LNCaP clone FGC (cell line): Measurements from ENCODE around the gene KAT6B.
A peak's percentile ranks its signal among the peaks of the same experiment; 100 is the strongest.

Source experiments
- DNase-seq: peaks from one replicate; pipeline ENCODE4 v3.0.0-alpha.2; 2011; ENCODE audit warnings: low read depth
- H3K4me3 ChIP-seq: 2 replicates; pipeline ENCODE4 v1.5.1; 2011; ENCODE audit warnings: mild to moderate bottlenecking, low read depth, low read length, control low read depth
- TF ChIP-seq, protein P1 (sequence below): IDR thresholded peaks from 2 replicates; pipeline ENCODE4 v1.5.1; 2012; ENCODE audit warnings: mild to moderate bottlenecking; ENCODE audit not compliant: control insufficient read depth, insufficient read depth; ENCODE audit errors: extremely low read depth

Gene KAT6B

DNA sequence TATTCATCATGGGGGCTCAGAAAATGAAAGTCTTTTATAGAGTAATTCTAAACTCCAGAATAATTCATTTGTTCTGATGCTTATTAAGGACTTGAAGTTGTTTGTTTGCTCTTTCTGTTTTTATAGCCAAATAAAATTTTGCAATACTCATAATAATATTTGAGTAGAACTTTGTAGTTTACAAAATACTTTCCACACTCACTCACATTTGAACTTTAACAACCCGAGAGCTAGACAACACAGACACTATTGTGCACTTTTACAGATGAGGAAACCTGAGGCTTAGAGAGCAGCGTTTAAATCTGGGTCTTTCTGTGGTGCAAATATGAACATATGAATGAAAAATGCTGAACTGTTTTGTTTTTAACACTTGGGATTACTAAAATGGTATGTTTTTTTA lies 126.8 kb downstream of the KAT6B start:
- DNase-seq: no peak
- H3K4me3 ChIP-seq: no peak overlapping the region
- TF ChIP-seq, protein P1, sequence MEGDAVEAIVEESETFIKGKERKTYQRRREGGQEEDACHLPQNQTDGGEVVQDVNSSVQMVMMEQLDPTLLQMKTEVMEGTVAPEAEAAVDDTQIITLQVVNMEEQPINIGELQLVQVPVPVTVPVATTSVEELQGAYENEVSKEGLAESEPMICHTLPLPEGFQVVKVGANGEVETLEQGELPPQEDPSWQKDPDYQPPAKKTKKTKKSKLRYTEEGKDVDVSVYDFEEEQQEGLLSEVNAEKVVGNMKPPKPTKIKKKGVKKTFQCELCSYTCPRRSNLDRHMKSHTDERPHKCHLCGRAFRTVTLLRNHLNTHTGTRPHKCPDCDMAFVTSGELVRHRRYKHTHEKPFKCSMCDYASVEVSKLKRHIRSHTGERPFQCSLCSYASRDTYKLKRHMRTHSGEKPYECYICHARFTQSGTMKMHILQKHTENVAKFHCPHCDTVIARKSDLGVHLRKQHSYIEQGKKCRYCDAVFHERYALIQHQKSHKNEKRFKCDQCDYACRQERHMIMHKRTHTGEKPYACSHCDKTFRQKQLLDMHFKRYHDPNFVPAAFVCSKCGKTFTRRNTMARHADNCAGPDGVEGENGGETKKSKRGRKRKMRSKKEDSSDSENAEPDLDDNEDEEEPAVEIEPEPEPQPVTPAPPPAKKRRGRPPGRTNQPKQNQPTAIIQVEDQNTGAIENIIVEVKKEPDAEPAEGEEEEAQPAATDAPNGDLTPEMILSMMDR: no peak

DNA sequence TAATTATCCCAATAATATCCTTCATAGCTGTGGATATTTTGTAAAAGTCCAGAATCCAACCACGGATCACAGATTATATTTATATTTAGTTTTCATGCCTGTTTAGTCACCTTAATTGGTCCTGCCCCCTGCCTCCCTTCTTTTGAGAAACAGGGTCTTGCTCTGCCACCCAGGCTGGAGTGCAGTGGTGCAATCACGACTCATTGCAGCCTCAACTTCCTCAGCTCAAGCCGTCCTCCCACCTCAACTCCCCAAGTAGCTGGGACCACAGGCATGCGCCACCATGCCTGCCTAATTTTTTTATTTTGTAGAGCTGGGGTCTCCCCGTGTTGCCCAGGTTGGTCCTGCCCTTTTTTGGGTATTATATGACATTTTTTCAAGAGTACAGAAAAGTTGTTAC lies 129.4 kb downstream of the KAT6B start:
- no peak overlapping the region for H3K4me3 ChIP-seq
- TF ChIP-seq, protein P1: no peak
- no peak for DNase-seq

DNA sequence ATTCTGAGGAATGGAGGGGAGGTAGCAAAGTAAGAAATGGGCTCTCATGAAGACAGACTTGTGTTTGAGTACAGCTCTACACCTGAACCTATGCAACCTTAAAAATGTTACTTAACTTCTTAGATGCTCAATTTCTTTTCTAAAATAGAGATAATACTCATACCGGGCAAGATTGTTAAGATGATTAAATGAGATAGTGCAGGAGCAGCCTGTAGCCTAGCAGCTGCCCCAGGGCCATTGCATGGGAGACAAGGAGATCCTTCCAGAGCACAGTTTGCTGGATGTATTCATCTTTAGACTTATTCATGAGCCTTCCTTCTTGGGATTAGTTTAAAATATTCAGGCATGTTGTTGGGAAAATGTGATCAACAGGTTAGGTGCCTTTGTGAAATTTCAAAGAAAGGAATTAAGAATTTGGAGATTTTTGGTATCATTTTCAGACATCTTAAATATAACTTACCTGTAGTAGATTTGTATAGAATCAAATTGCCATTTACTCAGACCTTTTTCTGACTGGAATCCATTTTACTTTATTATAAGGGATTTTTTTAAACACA lies 130.2 kb downstream of the KAT6B start:
- TF ChIP-seq, protein P1: no peak
- H3K4me3 ChIP-seq: no peak overlapping the region
- DNase-seq: no peak

DNA sequence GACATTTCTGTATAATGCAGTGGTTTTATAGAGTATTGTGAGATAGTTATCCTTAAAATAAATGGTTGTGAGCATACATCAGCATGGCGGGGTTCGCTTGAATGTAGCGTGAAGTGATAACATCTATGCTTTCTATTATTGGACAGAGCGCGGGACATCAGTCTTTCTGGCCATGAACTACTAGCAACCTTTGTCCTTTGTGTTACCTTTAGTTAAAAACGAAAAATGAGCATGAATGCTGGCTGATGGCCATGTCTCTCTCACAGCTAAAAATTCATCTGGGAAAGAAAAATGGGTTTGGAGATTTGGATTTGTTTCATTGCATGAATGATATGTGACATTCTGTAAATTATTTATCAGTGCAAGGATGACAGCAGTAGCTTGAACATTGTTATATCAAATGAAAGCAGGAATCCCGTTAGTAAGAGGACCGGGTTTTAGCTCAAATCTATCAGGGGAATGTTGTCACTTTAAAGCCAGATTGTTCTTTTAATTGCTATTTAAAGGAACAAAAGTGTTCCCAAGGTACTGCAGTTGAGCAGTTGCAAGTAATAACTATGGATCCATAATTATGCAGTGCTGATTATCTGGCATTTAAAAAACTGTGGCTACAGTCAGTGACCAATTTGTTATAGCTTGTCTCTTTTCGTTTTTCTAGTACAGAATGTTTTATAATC lies 131.0 kb downstream of the KAT6B start:
- TF ChIP-seq, protein P1: no peak
- DNase-seq: no peak
- no peak overlapping the region for H3K4me3 ChIP-seq

DNA sequence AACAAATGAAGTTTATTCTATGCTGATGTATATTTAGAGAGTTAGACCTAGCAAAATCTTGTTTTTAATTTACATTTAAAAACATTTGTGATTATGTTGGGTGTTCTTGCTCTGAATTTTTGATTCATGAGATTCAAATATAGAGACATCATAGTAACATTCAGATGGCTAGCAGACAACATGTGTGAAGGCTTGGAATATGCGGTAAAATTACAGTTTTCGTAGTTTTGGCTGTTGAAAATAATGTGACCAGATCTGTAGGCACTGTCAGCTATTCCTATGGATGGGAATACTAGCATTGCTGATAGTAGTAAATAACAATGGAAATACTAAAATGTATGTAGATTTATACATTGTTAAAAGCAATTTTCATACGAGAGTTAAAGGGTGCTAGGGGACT lies 131.9 kb downstream of the KAT6B start:
- H3K4me3 ChIP-seq: no peak overlapping the region
- no peak for DNase-seq
- TF ChIP-seq, protein P1: no peak

DNA sequence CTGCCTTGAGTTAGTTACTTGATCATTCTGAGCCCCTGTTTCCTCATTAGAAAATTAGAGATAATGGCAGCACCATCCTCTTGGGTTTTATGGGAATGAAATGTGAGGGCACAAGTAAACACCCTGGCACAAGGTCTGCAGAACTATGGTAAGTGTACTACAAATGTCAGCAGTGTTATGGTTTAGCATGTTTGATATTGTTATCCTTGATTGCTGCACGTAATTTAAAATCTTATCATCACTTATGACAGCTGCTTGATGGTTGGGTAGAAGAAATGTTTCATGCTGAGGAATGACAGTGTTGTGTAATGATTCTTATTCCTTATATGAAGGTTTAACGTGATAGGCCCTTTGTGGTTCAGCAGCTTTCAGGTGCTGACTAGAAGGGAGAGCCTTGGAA lies 134.3 kb downstream of the KAT6B start:
- TF ChIP-seq, protein P1: no peak
- peak; percentile 82 for DNase-seq
- H3K4me3 ChIP-seq: no peak overlapping the region

DNA sequence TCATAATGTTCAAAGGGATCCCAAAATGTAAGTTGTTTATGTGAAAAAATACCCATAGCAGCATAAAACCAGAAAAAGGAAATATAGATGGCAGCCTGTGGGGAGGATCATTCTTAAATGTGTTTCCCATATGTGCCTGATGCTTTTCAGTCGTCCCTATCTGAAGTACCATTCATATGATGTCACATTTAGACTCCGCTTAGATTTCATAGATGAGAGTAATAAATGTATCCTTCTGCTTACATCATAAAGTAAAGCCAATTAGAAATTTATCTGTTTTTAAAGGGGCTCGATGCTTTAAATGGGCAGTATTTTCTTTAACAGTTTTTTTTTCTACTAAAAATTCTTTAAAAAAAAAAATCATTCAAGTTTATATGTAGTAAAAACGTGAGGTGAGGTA lies 136.1 kb downstream of the KAT6B start:
- no peak overlapping the region for H3K4me3 ChIP-seq
- DNase-seq: no peak
- TF ChIP-seq, protein P1: no peak
